IPS-15b (cell line): ENCODE data around the gene CLSTN3.
"Not testable (repeated sequence)": the region's sequence is repeated elsewhere in the genome, so short reads cannot be mapped to it uniquely, and the experiment has no call there.

Experiments
- H3K27me3 ChIP-seq: one replicate; pipeline ENCODE4 v1.6.1; 2013; ENCODE audit warnings: low read length; ENCODE audit not compliant: control insufficient read depth, insufficient read depth
- H3K36me3 ChIP-seq: one replicate; pipeline ENCODE4 v1.6.1; 2013; ENCODE audit warnings: low read length; ENCODE audit not compliant: control insufficient read depth, insufficient read depth
- H3K4me1 ChIP-seq: one replicate; pipeline ENCODE4 v1.6.1; 2013; ENCODE audit warnings: mild to moderate bottlenecking, low read length; ENCODE audit not compliant: control insufficient read depth, insufficient read depth
- H3K4me3 ChIP-seq: one replicate; pipeline ENCODE4 v1.5.1; 2013; ENCODE audit warnings: low read depth, low read length
- H3K9ac ChIP-seq: one replicate; pipeline ENCODE4 v1.6.1; 2013; ENCODE audit warnings: low read depth, mild to moderate bottlenecking, low read length
- H3K9me3 ChIP-seq: one replicate; pipeline ENCODE4 v1.6.1; 2013; ENCODE audit warnings: mild to moderate bottlenecking, low read length; ENCODE audit not compliant: control insufficient read depth, insufficient read depth

The CLSTN3 gene

DNA sequence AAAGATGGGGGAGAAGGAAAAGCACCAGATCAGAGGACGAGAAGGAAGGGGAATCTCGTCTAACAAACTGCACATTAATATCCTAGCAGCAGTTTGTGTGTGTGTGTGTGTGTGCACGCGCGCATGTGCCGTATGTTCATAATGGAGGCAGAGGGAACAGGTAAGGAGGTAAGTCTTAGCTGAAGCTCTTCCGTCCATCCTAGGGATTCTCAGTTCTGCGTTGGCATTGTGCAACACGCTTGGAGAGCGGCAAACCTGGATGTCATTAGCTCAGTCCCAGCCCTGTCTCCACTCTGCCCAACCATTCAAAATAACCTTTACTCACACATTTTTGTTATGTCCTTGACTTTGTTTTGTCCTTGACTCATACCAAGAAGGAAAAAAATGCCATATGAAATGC is 36.3 kb upstream of the CLSTN3 start:
- H3K4me1 ChIP-seq, result peaks cover 19% of the 10 kb centered on the region
- no peaks in the 10 kb centered on the region for H3K27me3 ChIP-seq
- H3K4me3 ChIP-seq, result no peak overlapping the region
- no peaks in the 10 kb centered on the region for H3K36me3 ChIP-seq
- H3K9me3 ChIP-seq, result no peaks in the 10 kb centered on the region
- no peak overlapping the region for H3K9ac ChIP-seq

GRCh38 chr12:7096006-7096932 is 33.9 kb upstream of the CLSTN3 start:
- H3K36me3 ChIP-seq, result peaks cover 6% of the 10 kb centered on the region
- H3K9me3 ChIP-seq, result no peaks in the 10 kb centered on the region
- H3K4me1 ChIP-seq, result peaks cover 9% of the 10 kb centered on the region
- H3K27me3 ChIP-seq, result no peaks in the 10 kb centered on the region
- no peak overlapping the region for H3K9ac ChIP-seq
- H3K4me3 ChIP-seq, result no peak overlapping the region

DNA sequence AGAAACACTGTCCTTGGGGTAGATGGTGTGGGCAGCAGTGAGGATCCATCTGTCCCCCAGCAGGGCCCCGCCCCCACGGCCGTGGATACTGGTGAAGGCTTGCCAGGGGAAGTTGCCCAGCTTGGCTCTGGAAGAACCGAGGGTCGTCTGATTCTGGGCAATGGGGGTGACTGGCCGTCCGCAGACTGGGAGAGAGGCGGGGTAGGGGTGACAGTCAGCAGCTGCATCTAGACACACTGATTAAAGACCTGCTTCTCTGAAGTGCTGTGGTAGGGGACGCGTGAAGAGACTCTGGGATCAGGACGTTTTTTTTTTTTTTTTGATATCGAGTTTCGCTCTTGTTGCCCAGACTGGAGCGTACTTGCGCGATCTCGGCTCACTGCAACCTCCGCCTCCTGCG is 33.2 kb upstream of the CLSTN3 start:
- Histone ChIP-seq H3K9me3 (no peaks in the 10 kb centered on the region), H3K4me1 (peaks cover 8% of the 10 kb centered on the region), H3K27me3 (no peaks in the 10 kb centered on the region), H3K9ac (no peak overlapping the region), H3K4me3 (no peak overlapping the region), H3K36me3 (peaks cover 6% of the 10 kb centered on the region)

DNA sequence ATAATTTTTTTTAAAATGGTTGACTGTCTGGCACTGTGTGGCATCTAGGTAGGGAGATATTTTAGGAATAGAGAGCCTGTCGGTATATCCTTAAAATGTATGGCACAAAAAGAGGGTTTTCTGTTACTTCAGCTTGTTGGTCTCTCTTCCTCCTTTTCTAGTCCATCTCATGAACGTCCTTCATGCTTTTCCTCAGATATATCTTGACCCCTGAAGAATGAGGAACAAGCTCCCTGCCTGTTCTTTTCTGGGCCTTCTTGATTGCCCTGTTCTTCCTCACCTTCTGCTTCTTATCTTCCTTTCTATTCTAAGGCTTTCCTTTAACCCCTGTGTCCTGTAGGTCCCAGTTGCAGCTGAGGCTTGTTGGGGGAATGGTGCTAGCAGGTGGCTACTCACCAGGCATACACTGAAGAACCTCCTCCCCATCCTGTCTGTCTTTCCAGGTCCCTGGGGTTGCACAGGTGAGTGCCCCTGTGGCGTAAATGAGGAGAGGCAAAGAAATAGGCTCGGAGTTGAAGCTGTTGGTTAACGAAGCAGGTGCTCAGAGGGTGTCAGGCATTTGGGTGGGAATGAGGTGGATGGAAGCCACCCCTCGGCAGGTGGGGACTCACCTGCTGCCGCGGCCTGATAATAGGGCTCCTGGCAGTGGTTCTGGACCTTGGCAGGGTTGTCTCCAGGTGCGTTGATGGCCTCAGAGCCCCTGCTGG is 30.7 kb upstream of the CLSTN3 start:
- Histone ChIP-seq H3K4me1 (peaks cover 6% of the 10 kb centered on the region), H3K4me3 (no peak overlapping the region), H3K27me3 (no peaks in the 10 kb centered on the region), H3K36me3 (peaks cover 9% of the 10 kb centered on the region), H3K9ac (no peak overlapping the region), H3K9me3 (no peaks in the 10 kb centered on the region)

GRCh38 chr12:7100239-7100638 is 29.9 kb upstream of the CLSTN3 start:
- Histone ChIP-seq H3K4me3 (no peak overlapping the region), H3K27me3 (no peaks in the 10 kb centered on the region), H3K9me3 (no peaks in the 10 kb centered on the region), H3K9ac (no peak overlapping the region), H3K36me3 (peaks cover 10% of the 10 kb centered on the region), H3K4me1 (peaks cover 6% of the 10 kb centered on the region)

GRCh38 chr12:7101047-7101693 is 29.0 kb upstream of the CLSTN3 start:
- Histone ChIP-seq H3K9me3 (no peaks in the 10 kb centered on the region), H3K4me1 (no peaks in the 10 kb centered on the region)

DNA sequence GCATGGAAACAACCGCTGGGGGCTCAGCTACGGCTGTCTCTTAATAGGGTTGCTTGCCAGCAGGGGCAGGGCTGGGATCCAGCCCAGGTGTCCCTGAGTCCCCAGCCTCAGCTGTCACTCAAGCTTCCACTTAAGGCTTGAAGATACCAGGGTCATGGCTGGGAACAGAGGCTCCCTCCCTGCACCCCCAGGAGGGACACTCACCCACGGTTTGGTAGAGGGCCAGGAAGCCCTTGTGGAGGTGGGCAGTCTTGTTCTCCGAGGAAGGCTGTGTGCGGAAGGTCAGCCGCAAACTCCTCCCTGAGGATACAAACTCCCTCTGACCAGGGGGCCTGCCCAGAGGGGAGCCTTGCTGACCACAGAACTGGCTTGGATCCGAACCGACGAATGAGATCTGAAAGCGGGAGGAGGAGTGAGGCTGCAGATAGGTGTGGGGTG is 28.5 kb upstream of the CLSTN3 start:
- H3K27me3 ChIP-seq, result no peaks in the 10 kb centered on the region
- H3K36me3 ChIP-seq, result peaks cover 10% of the 10 kb centered on the region
- H3K9me3 ChIP-seq, result no peaks in the 10 kb centered on the region
- no peak overlapping the region for H3K4me3 ChIP-seq
- no peaks in the 10 kb centered on the region for H3K4me1 ChIP-seq
- no peak overlapping the region for H3K9ac ChIP-seq

More at GRCh38 chr12:7101047-7101693, 29.0 kb upstream of the CLSTN3 start:
- Histone ChIP-seq H3K36me3 (peaks cover 10% of the 10 kb centered on the region), H3K27me3 (no peaks in the 10 kb centered on the region), H3K4me3 (no peak overlapping the region), H3K9ac (no peak overlapping the region)

GRCh38 chr12:7102582-7102981 is 27.6 kb upstream of the CLSTN3 start:
- Histone ChIP-seq H3K9ac (no peak overlapping the region), H3K4me1 (no peaks in the 10 kb centered on the region), H3K36me3 (peaks cover 10% of the 10 kb centered on the region), H3K9me3 (no peaks in the 10 kb centered on the region), H3K4me3 (no peak overlapping the region), H3K27me3 (no peaks in the 10 kb centered on the region)

DNA sequence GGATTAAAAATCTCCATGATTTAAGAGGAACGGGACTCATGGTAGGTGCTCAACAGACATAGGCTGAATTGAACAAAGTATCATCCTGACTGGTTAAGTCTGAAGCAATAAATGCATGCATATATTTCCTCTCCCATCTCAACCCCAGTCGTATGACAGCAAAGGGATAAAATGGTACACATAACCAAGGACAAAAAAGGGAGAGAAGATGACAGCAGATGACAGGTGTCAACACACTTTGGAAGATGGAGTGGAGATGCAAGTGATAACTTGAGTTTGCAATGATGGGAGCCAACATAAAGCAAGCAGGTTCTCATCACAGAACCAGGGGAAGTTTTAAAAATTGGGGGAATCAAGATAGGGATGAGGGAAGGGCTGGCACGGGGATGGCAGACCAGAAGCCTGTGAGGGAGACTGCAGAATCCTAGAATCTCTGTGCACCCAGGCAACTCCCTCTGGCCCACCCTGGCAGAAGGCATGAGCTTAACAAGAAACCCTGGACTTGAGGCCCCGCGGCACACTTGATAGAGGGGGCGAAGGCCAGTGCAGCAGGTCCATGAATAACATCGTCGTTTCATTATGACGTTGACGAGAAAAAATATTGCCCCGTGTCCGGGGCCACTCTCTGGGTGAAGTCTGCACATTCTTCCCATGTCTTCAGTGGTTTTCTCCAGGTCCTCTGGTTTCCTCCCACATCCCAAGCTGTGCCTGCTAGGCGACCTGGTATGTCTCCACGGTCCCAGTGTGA is 26.2 kb upstream of the CLSTN3 start:
- Histone ChIP-seq H3K4me3 (no peak overlapping the region), H3K27me3 (no peaks in the 10 kb centered on the region), H3K36me3 (peaks cover 10% of the 10 kb centered on the region), H3K9ac (no peak overlapping the region), H3K4me1 (no peaks in the 10 kb centered on the region), H3K9me3 (no peaks in the 10 kb centered on the region)

- Histone ChIP-seq H3K36me3 (peaks cover 3% of the 10 kb centered on the region), H3K9ac (no peak overlapping the region), H3K4me1 (peaks cover 3% of the 10 kb centered on the region), H3K9me3 (no peaks in the 10 kb centered on the region), H3K4me3 (no peak overlapping the region), H3K27me3 (no peaks in the 10 kb centered on the region)
These were observed 24.1 kb upstream of the CLSTN3 start for GRCh38 chr12:7106082-7106481.

- H3K9ac ChIP-seq, H3K27me3 ChIP-seq, H3K4me1 ChIP-seq, H3K9me3 ChIP-seq, H3K36me3 ChIP-seq, H3K4me3 ChIP-seq: not testable (repeated sequence)
These were observed 23.0 kb upstream of the CLSTN3 start for GRCh38 chr12:7107181-7107580.
